CD4-positive, CD25-positive, alpha-beta regulatory T cell (primary cell): Measurements from ENCODE around the gene PHF2. TPM values are rescaled to one million over a fixed set of nuclear protein-coding genes. Genes with fewer than 3 reads are reported as not detected.
A peak's percentile ranks its signal among the peaks of the same experiment; 100 is the strongest.

Experiments
- ATAC-seq, 2 donors: fragments of 150-1000 bp; cut with Tn5 transposase; one replicate each; pipeline ENCODE4 v1.10.0; 2021; ENCODE audit warnings: low read depth in 2 of 2, moderate number of reproducible peaks in 2 of 2, moderate library complexity in 1 of 2
- DNase-seq, 3 donors: peaks; one replicate each; pipeline versions ENCODE4 v3.0.0 to v3.0.0-alpha.2; 2012 to 2022; ENCODE audit warnings: mixed read lengths in 1 of 3
- H3K27ac ChIP-seq: one replicate; pipeline ENCODE4 v1.7.0; 2013; ENCODE audit warnings: mild to moderate bottlenecking, low read length; ENCODE audit not compliant: insufficient read depth, poor library complexity, severe bottlenecking
- H3K27me3 ChIP-seq: one replicate; pipeline ENCODE4 v1.7.0; 2013; ENCODE audit warnings: low read length; ENCODE audit not compliant: control insufficient read depth, insufficient read depth
- H3K36me3 ChIP-seq: one replicate; pipeline ENCODE4 v1.7.0; 2013; ENCODE audit warnings: mild to moderate bottlenecking, low read length, moderate library complexity; ENCODE audit not compliant: control insufficient read depth, insufficient read depth
- H3K4me1 ChIP-seq: 2 replicates; pipeline ENCODE4 v1.7.0; 2013; ENCODE audit warnings: mild to moderate bottlenecking, low read length; ENCODE audit not compliant: insufficient read depth, control insufficient read depth, poor library complexity, severe bottlenecking
- H3K4me3 ChIP-seq: one replicate; pipeline ENCODE4 v1.7.0; 2013; ENCODE audit warnings: low read depth, mild to moderate bottlenecking, low read length, moderate library complexity
- H3K9me3 ChIP-seq, 2 experiments: 1 replicate in 1 of 2; 2 replicates in 1 of 2; pipeline ENCODE4 v1.7.0; 2013; ENCODE audit warnings: low read length in 2 of 2, mild to moderate bottlenecking in 1 of 2, moderate library complexity in 1 of 2; ENCODE audit not compliant: control insufficient read depth in 2 of 2
- H3K27ac Mint-ChIP-seq, 3 donors: one replicate each; pipeline ENCODE4 v1.8.0; 2020 to 2022; ENCODE audit warnings: mild to moderate bottlenecking in 3 of 3, mixed read lengths in 3 of 3, moderate library complexity in 2 of 3
- H3K27me3 Mint-ChIP-seq: one replicate; pipeline ENCODE4 v1.8.0; 2022; ENCODE audit warnings: mild to moderate bottlenecking, mixed read lengths
- H3K36me3 Mint-ChIP-seq: one replicate; pipeline ENCODE4 v1.8.0; 2020; ENCODE audit warnings: mixed read lengths
- H3K4me1 Mint-ChIP-seq, 4 donors: one replicate each; pipeline ENCODE4 v1.8.0; 2020 to 2022; ENCODE audit warnings: mixed read lengths in 4 of 4, mild to moderate bottlenecking in 1 of 4
- H3K4me3 Mint-ChIP-seq, 4 donors: one replicate each; pipeline ENCODE4 v1.8.0; 2020 to 2022; ENCODE audit warnings: mild to moderate bottlenecking in 4 of 4, mixed read lengths in 4 of 4, moderate library complexity in 3 of 4
- H3K9me3 Mint-ChIP-seq, 7 donors: one replicate each; pipeline ENCODE4 v1.8.0; 2020 to 2022; ENCODE audit warnings: mixed read lengths in 7 of 7, mild to moderate bottlenecking in 3 of 7, moderate library complexity in 2 of 7
- polyA plus RNA-seq, 4 donors: library from polyadenylated mRNA; unstranded; fragments of 300-500 nt; fragmentation: Illumina TruSeq; gene quantifications; one replicate each; pipeline ENCODE4 v1.2.3, GENCODE V29; 2021
- total RNA-seq: library from RNA; stranded (reverse); gene quantifications from one replicate; pipeline ENCODE4 v1.2.3, GENCODE V29; 2022

The PHF2 gene
- total and polyA plus RNA-seq, 5 donors from 2014 or later: 0.37 to 29.4 (median 1.0) TPM

DNA sequence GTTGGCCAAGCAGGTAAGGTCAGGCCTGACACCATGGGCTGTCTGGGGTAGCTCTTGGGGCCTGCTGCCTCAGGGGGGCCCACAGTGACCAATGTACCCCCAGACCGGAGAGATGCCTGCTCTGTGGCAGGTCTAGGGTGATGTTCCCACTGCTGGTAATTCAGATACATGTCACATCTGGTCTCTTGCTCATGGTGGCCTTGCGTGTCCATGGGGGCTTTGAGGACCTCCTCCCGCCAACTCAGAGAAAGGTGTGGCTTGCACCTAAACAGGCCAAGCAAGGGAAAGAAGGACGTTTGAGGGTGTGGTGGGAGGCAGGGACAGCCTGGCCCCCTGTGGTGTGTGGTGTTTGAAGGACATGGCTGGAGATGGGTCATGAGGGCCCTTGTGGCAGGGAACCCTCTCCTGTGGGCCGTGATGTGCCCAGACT, 75.2 kb downstream of the PHF2 start:
- Mint-ChIP-seq H3K27ac (peak overlapping the region in 1 of 3 donors; percentile 40), H3K27me3 (no peaks in the 10 kb centered on the region)

DNA sequence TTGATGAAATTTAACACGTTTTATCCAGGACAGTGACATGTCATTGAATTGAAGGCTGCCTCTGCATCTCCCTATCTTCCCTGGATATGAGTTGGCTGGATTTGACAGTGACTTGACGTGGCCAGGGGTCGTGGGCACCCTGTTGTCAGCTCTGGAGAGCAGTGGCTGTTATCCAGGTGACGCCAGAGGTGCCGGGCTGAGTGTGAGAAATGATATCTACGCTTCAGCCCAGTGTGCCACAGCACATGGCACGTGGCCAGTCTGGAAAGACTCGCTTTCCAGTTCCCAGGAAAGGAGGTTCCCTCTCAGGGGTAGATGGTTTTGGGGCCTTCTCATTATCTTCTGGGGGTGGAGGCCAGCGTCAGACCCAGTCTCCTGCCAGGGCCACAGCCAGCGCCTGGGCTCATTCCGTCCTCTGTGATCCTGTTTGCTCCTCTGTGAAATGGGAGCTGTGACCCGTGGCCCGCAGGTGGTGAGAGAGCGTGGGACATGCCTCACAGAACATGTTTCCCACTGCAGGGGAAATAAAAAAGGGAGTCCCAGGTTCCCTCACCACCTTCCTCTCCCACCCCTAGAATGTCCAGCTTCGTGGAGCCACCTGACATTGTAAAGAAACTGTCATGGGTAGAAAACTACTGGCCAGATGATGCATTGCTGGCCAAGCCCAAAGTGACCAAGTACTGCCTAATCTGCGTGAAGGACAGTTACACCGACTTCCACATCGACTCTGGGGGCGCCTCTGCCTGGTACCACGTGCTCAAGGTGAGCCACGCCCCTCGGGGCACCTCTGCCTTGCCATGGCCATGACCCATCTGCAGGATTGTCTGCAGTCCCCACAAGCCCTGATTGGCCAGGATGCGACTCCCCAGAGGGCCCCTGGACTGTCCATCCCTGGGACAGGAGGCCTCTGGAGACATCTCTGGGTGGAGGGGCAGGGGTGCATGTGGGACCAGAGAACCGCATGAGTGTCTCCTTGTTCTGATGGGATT, 76.5 kb downstream of the PHF2 start:
- H3K27ac ChIP-seq: no peak overlapping the region
- Mint-ChIP-seq H3K36me3 (peaks cover 34% of the 10 kb centered on the region), H3K4me1 (no peaks in the 10 kb centered on the region), H3K4me3 (no peak overlapping the region), H3K9me3 (no peaks in the 10 kb centered on the region), H3K27ac (peak overlapping the region in 1 of 3 donors; percentile 95), H3K27me3 (no peaks in the 10 kb centered on the region)
- H3K36me3 ChIP-seq: peaks cover 39% of the 10 kb centered on the region
- H3K4me3 ChIP-seq: no peak overlapping the region
- no peaks in the 10 kb centered on the region for H3K27me3 ChIP-seq
- DNase-seq (no peak), ATAC-seq (no peak)
- no peaks in the 10 kb centered on the region for H3K9me3 ChIP-seq
- H3K4me1 ChIP-seq: no peaks in the 10 kb centered on the region

More for the DNA sequence above, 75.2 kb downstream of the PHF2 start:
- H3K27me3 ChIP-seq: no peaks in the 10 kb centered on the region
- H3K9me3 ChIP-seq: no peaks in the 10 kb centered on the region
- Mint-ChIP-seq H3K9me3 (no peaks in the 10 kb centered on the region), H3K36me3 (peaks cover 31% of the 10 kb centered on the region), H3K4me1 (no peaks in the 10 kb centered on the region), H3K4me3 (no peak overlapping the region)
- H3K4me3 ChIP-seq: no peak overlapping the region
- ATAC-seq: no peak
- H3K36me3 ChIP-seq: peaks cover 39% of the 10 kb centered on the region
- no peaks in the 10 kb centered on the region for H3K4me1 ChIP-seq
- DNase-seq: no peak
- no peak overlapping the region for H3K27ac ChIP-seq

DNA sequence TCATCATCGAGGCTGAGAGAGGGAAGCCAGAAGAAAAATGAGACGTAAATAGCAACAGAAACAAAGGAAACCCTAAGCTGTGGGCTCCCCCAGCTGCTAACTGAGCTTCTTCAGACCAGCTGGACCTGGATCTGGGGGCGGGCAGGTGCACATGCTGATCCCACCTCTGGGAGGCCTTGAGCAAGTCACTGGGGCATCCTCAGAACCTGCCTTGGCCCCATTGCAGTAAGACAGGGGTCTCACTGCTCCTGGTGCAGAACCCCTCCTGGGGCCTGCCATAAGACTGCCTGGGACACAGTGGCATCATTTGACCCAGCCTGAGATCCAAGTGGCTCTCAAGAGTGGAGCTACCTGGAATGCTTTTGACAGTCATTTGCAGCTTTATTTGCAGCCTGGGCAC, 77.4 kb downstream of the PHF2 start:
- H3K27me3 ChIP-seq: no peaks in the 10 kb centered on the region
- H3K4me3 Mint-ChIP-seq: no peak overlapping the region
- peaks cover 27% of the 10 kb centered on the region for H3K36me3 Mint-ChIP-seq
- H3K9me3 Mint-ChIP-seq: no peaks in the 10 kb centered on the region
- H3K27me3 Mint-ChIP-seq: no peaks in the 10 kb centered on the region
- DNase-seq: no peak
- H3K36me3 ChIP-seq: peaks cover 37% of the 10 kb centered on the region
- no peak for ATAC-seq
- no peaks in the 10 kb centered on the region for H3K4me1 ChIP-seq
- H3K4me1 Mint-ChIP-seq: no peaks in the 10 kb centered on the region
- H3K4me3 ChIP-seq: no peak overlapping the region
- H3K27ac Mint-ChIP-seq: peak overlapping the region in 1 of 3 donors; percentile 95
- H3K9me3 ChIP-seq: no peaks in the 10 kb centered on the region
- no peak overlapping the region for H3K27ac ChIP-seq

DNA sequence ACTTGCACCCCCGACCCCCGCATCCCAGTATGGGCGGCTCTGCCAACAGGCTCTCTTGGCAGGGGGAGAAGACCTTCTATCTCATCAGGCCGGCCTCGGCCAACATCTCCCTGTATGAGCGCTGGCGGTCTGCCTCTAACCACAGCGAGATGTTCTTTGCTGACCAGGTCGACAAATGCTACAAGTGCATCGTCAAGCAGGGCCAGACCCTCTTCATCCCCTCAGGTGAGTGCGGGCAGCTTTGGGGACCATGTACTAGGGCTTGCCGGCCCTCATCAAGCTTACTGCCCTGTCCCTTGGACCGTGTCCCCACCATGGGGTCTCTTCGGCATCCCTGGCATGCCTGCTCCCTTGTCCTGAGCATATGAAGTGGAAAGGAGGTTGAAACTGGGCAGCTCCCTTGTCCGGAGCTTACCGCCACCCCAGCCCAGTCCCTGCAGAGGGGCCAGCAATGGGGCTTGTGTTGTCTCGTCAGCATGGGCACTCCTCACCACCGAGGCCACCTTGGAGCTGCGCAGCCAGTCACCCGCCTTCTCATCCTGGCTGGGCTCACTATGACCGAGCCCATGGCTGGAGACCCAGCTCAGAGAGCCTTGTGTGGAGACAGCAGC, 78.1 kb downstream of the PHF2 start:
- H3K9me3 Mint-ChIP-seq: no peaks in the 10 kb centered on the region
- H3K4me3 ChIP-seq: no peak overlapping the region
- peak overlapping the region in 1 of 3 donors; percentile 11 for H3K27ac Mint-ChIP-seq
- H3K9me3 ChIP-seq: no peaks in the 10 kb centered on the region
- no peak overlapping the region for H3K4me3 Mint-ChIP-seq
- H3K4me1 Mint-ChIP-seq: no peaks in the 10 kb centered on the region
- H3K4me1 ChIP-seq: no peaks in the 10 kb centered on the region
- ATAC-seq: no peak
- peaks cover 27% of the 10 kb centered on the region for H3K36me3 Mint-ChIP-seq
- peaks cover 35% of the 10 kb centered on the region for H3K36me3 ChIP-seq
- no peaks in the 10 kb centered on the region for H3K27me3 ChIP-seq
- DNase-seq: no peak
- H3K27ac ChIP-seq: no peak overlapping the region
- no peaks in the 10 kb centered on the region for H3K27me3 Mint-ChIP-seq

DNA sequence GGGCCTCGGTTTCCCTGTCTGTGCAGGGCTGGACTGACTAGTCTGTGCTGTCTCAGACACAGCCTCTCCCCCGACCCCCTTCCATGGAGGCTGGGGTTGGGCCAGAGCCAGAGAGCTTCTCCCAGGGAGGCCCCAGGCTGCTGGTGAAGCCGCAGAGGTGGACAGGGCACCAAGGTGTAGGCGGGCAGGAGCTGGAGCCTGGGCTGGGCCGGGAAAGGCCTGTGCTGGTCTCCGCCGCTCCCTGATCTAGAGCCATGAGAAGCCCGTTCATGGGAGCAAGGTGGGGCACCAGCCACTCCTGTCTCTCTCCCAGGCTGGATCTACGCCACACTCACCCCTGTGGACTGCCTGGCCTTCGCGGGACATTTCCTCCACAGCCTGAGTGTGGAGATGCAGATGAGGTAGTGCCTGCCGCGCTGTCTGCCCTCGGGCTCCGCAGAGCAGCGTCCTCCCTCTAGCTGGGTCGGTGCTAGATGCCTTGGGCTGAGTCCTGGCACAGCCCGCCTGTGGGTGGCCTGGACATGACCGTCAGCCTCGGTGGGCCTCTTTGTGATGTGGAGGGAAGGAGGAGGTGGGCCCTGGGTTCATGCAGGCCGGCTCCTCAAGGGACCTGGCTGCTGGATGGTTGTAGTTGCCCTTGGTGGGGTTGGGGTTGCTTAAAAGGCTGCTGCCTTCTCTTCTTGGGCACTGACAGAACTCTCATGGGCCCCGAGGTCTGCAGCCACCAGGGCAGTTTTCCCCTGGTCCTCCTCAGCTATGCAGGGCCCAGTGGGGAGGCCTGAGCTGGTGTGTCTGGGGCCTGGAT, 79.4 kb downstream of the PHF2 start:
- no peaks in the 10 kb centered on the region for H3K27me3 Mint-ChIP-seq
- Histone ChIP-seq H3K4me3 (no peak overlapping the region), H3K4me1 (no peaks in the 10 kb centered on the region), H3K36me3 (peaks cover 27% of the 10 kb centered on the region), H3K27ac (no peak overlapping the region), H3K9me3 (no peaks in the 10 kb centered on the region), H3K27me3 (no peaks in the 10 kb centered on the region)
- ATAC-seq: no peak
- H3K27ac Mint-ChIP-seq: no peak overlapping the region
- H3K9me3 Mint-ChIP-seq: no peaks in the 10 kb centered on the region
- H3K4me1 Mint-ChIP-seq: no peaks in the 10 kb centered on the region
- H3K36me3 Mint-ChIP-seq: peaks cover 27% of the 10 kb centered on the region
- DNase-seq: no peak
- no peak overlapping the region for H3K4me3 Mint-ChIP-seq

DNA sequence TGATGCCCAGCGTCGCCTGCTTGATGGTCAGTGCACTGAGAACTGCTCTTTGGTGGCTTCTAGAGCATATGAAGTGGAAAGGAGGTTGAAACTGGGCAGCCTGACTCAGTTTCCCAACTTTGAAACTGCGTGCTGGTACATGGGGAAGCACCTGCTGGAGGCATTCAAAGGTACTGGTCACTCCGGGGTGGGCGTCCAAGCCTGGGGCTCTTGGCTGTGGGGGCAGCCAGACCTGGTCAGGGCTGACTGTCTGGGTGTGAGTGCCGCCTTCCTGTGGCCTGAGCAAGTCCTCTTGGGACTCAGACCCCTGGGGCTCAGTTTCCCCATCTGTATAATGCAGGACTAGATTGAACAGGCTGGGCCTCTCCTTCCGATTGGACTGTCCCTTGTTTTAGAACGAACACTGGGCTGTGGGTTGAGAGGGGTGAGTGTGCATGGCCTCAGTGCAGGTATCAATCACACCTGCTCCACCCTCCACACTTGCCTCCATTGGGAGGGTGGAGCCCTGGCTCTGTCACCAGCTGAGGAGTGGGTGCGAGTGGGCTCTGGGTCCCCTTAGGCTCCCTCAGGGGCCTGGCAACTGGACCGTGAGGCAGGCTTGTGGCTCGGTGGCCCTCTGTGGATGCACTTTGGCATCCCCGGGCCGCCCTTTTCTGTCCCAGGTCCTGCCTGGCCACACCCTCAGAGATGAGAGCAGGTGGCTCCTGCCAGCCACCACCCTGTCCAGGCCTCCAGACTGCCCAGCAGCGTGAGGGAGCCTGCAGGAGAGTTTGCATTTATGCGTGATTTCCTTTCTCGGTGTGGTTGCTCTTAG, 80.2 kb downstream of the PHF2 start:
- no peaks in the 10 kb centered on the region for H3K27me3 ChIP-seq
- no peaks in the 10 kb centered on the region for H3K27me3 Mint-ChIP-seq
- H3K9me3 Mint-ChIP-seq: no peaks in the 10 kb centered on the region
- no peak overlapping the region for H3K4me3 ChIP-seq
- DNase-seq (no peak), ATAC-seq (no peak)
- H3K36me3 ChIP-seq: peaks cover 27% of the 10 kb centered on the region
- H3K4me3 Mint-ChIP-seq: no peak overlapping the region
- no peak overlapping the region for H3K27ac ChIP-seq
- no peaks in the 10 kb centered on the region for H3K4me1 Mint-ChIP-seq
- H3K27ac Mint-ChIP-seq: no peak overlapping the region
- H3K4me1 ChIP-seq: no peaks in the 10 kb centered on the region
- H3K9me3 ChIP-seq: no peaks in the 10 kb centered on the region
- peaks cover 20% of the 10 kb centered on the region for H3K36me3 Mint-ChIP-seq
